A673 (cell line): ENCODE results near the gene PRCD. TPM values are rescaled to one million over a fixed set of nuclear protein-coding genes. Genes with fewer than 3 reads are reported as not detected.
A peak's percentile ranks its signal among the peaks of the same experiment; 100 is the strongest.

Experiments used
- BruUV-seq: library from RNA; stranded (reverse); fragments of 400-500 nt; replicated peaks from 2 replicates; lab custom pipeline; 2021; lab: Mats Ljungman, UMichigan
- CTCF ChIA-PET: fragments of 300-600 bp; sonication (Branson Sonifier 250); formaldehyde crosslinking; loops from one replicate; lab custom pipeline; 2022; ENCODE audit warnings: antibody characterized with exemption; lab: Charles Lee
- POLR2A ChIA-PET: fragments of 300-600 bp; sonication (Branson Sonifier 250); formaldehyde crosslinking; loops from one replicate; lab custom pipeline; 2022; ENCODE audit warnings: antibody characterized with exemption; ENCODE audit not compliant: low non-redundant PET; lab: Charles Lee
- DNase-seq: peaks from one replicate; pipeline ENCODE4 v3.0.0-alpha.2; 2015; ENCODE audit warnings: low spot score
- H3K27ac ChIP-seq: fragments of 200-600 bp; sonication (generic); 2 replicates; pipeline ENCODE4 v1.5.1; 2016; ENCODE audit warnings: mixed run types, low read depth, mild to moderate bottlenecking, mixed read lengths, antibody characterized with exemption, low read length; ENCODE audit not compliant: poor library complexity, severe bottlenecking
- H3K27me3 ChIP-seq: fragments of 200-600 bp; sonication (generic); replicated peaks from 2 replicates; pipeline ENCODE4 v1.6.1; 2017; ENCODE audit warnings: mixed run types, low read depth, mild to moderate bottlenecking, mixed read lengths, antibody characterized with exemption, low read length; ENCODE audit not compliant: insufficient read depth, poor library complexity
- H3K36me3 ChIP-seq: fragments of 200-600 bp; sonication (generic); 2 replicates; pipeline ENCODE4 v1.6.1; 2016; ENCODE audit warnings: mixed run types, mild to moderate bottlenecking, mixed read lengths, antibody characterized with exemption, low read length; ENCODE audit not compliant: insufficient read depth, poor library complexity, severe bottlenecking
- H3K4me1 ChIP-seq: fragments of 200-600 bp; sonication (generic); 2 replicates; pipeline ENCODE4 v1.6.1; 2017; ENCODE audit warnings: mixed run types, mild to moderate bottlenecking, mixed read lengths, antibody characterized with exemption, low read length; ENCODE audit not compliant: insufficient read depth, poor library complexity, severe bottlenecking
- H3K4me3 ChIP-seq: fragments of 200-600 bp; sonication (generic); 2 replicates; pipeline ENCODE4 v1.5.1; 2016; ENCODE audit warnings: low read depth, mixed run types, mild to moderate bottlenecking, mixed read lengths, low read length; ENCODE audit not compliant: poor library complexity, severe bottlenecking
- H3K9me3 ChIP-seq: fragments of 200-600 bp; sonication (generic); 2 replicates; pipeline ENCODE4 v1.6.1; 2016; ENCODE audit warnings: mixed run types, low read depth, mild to moderate bottlenecking, mixed read lengths, antibody characterized with exemption, low read length; ENCODE audit not compliant: poor library complexity, severe bottlenecking
- CTCF ChIP-seq: fragments of 300-800, 200-600 bp; sonication (generic); conservative IDR thresholded peaks from 2 replicates; pipeline ENCODE4 v1.5.1; 2017; ENCODE audit warnings: low read depth, mild to moderate bottlenecking, antibody characterized with exemption, low read length, moderate library complexity, mixed read lengths
- EZH2 ChIP-seq: fragments of 200-600 bp; sonication (generic); IDR thresholded peaks from 2 replicates; pipeline ENCODE4 v1.6.1; 2017; ENCODE audit warnings: borderline replicate concordance, low read depth, mild to moderate bottlenecking, mixed read lengths, antibody characterized with exemption, low read length; ENCODE audit not compliant: poor library complexity, severe bottlenecking
- intact Hi-C: fragments of 100-400 bp; cut with micrococcal nuclease; formaldehyde crosslinking; loops from one replicate; pipeline ENCODE4 v1.10.0; 2022; ENCODE audit not compliant: unreplicated experiment
- total RNA-seq: library from RNA; stranded (reverse); gene quantifications from 2 replicates; pipeline ENCODE4 v1.2.3, GENCODE V29; 2021

PRCD gene
- total RNA-seq, 1 experiment from 2014 or later = not detected

DNA sequence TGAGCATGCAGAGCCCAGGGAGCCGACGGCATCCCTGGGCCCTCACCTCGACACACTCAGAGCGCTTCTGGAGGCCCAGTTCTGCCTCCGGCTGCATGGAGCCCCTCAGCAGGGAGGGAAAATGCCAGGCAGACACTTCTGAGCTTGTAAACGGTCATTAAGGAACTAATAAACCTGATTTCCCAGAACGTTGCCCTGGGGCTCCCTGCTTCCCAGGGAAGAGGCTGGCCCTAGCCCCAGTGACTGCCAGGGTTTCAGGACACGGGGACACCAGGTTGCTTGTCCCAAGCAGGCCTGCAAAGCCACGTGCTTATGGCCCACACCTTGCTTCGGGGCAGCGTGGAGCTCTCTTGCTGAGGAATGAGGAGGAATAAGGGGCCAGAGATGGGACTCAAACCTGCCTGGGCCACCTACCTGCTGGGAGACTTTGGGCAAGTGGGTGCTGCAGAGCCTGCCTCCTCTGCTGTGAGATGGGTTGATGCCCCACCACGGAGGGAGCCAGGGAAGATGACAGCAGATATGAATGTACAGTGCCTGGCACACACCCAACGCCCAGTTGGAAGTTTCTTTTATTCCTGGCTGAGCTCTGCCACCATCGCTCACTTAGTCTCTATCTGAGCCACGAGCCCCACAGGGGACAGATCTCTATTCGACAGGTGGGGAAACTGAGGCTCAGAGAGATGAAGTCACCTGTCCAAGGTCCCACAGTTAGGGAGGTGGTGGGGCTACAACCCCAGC lies 44.0 kb upstream of the PRCD start:
- TF ChIP-seq EZH2 (no peak), CTCF (no peak)
- Histone ChIP-seq H3K9me3 (no peaks in the 10 kb centered on the region), H3K4me3 (no peak overlapping the region), H3K27me3 (no peaks in the 10 kb centered on the region), H3K36me3 (no peaks in the 10 kb centered on the region), H3K4me1 (peaks cover 63% of the 10 kb centered on the region), H3K27ac (no peak overlapping the region)
- BruUV-seq = no TSS peak
- ChIA-PET POLR2A (no interaction called here), CTCF (no interaction called here)
- DNase-seq = peak; percentile 54
- intact Hi-C loops = no loop called here

GRCh38 chr17:76496464-76496863 lies 43.4 kb upstream of the PRCD start:
- H3K9me3 ChIP-seq = no peaks in the 10 kb centered on the region
- ChIA-PET CTCF (no interaction called here), POLR2A (no interaction called here)
- no peak overlapping the region for H3K4me3 ChIP-seq
- TF ChIP-seq EZH2 (no peak), CTCF (no peak)
- intact Hi-C loops = no loop called here
- H3K36me3 ChIP-seq = no peaks in the 10 kb centered on the region
- no peak overlapping the region for H3K27ac ChIP-seq
- BruUV-seq = no TSS peak
- H3K27me3 ChIP-seq = no peaks in the 10 kb centered on the region
- peaks cover 65% of the 10 kb centered on the region for H3K4me1 ChIP-seq
- DNase-seq = no peak

DNA sequence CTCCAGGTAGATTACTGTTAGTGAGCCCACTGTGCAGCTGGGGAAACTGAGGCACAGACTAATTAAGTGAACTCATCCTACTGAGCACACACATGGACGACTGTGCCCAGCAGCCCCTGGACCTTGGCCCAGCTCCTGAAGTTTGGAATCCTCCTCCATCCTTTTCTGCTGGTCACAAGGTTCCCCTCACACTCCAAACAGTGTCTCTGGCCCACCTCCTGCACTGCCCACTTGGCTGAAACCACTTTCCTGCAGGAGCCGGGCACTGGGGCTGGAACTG lies 42.2 kb upstream of the PRCD start:
- Histone ChIP-seq H3K27me3 (no peaks in the 10 kb centered on the region), H3K27ac (no peak overlapping the region), H3K36me3 (no peaks in the 10 kb centered on the region), H3K4me3 (no peak overlapping the region), H3K9me3 (no peaks in the 10 kb centered on the region), H3K4me1 (peaks cover 64% of the 10 kb centered on the region)
- ChIA-PET POLR2A (interaction anchor here (0.6 kb wide), 1 partner anchor 11 kb away, joined by 9 read pairs; no protein-coding TSS in a partner anchor), CTCF (interaction anchor here (0.9 to 1.0 kb wide), 2 partner anchors 9 to 39 kb away, joined by 3 to 4 read pairs; no protein-coding TSS in a partner anchor)
- BruUV-seq = no TSS peak
- intact Hi-C loops = no loop called here
- no peak for DNase-seq
- TF ChIP-seq CTCF (no peak), EZH2 (no peak)
